Lung microvascular endothelial cell (primary cell): ENCODE measurements around the gene SPEF1. TPM values are rescaled to one million over a fixed set of nuclear protein-coding genes. Genes with fewer than 3 reads are reported as not detected.
"Not testable (repeated sequence)": the region's sequence is repeated elsewhere in the genome, so short reads cannot be mapped to it uniquely, and the experiment has no call there.

Experiments
- DNase-seq, 2 donors: peaks; one replicate each; pipeline versions ENCODE4 v3.0.0 to v3.0.0-alpha.2; 2010; ENCODE audit warnings: low read depth in 2 of 2
- total RNA-seq: library from RNA; depleted of rRNA; stranded (reverse); fragments of >200 nt; gene quantifications from 2 replicates; pipeline ENCODE4 v1.2.1, GENCODE V29; 2014

SPEF1 gene
- total RNA-seq, 1 donor from 2014 or later, result under 0.01 TPM

GRCh38 chr20:3811467-3812258, 30.4 kb upstream of the SPEF1 start:
- DNase-seq, result peak; percentile 99

GRCh38 chr20:3808544-3808943, 27.3 kb upstream of the SPEF1 start:
- no peak for DNase-seq

- no peak for DNase-seq
Observed at GRCh38 chr20:3804781-3805180, 23.5 kb upstream of the SPEF1 start.

- DNase-seq, result no peak
Observed at GRCh38 chr20:3804254-3804751, 23.1 kb upstream of the SPEF1 start.

GRCh38 chr20:3803854-3804253, 22.6 kb upstream of the SPEF1 start:
- no peak for DNase-seq

GRCh38 chr20:3803289-3803688, 22.0 kb upstream of the SPEF1 start:
- no peak for DNase-seq

GRCh38 chr20:3802524-3803239, 21.4 kb upstream of the SPEF1 start:
- no peak for DNase-seq

- DNase-seq, result no peak
Observed at GRCh38 chr20:3801846-3802245, 20.6 kb upstream of the SPEF1 start.

- no peak for DNase-seq
Observed at GRCh38 chr20:3801299-3801698, 20.1 kb upstream of the SPEF1 start.

GRCh38 chr20:3800878-3801260, 19.6 kb upstream of the SPEF1 start:
- no peak for DNase-seq

- no peak for DNase-seq
Observed at GRCh38 chr20:3800256-3800877, 19.1 kb upstream of the SPEF1 start.

- no peak for DNase-seq
Observed at GRCh38 chr20:3798908-3799248, 17.6 kb upstream of the SPEF1 start.

- DNase-seq, result no peak
Observed at GRCh38 chr20:3798373-3798768, 17.1 kb upstream of the SPEF1 start.

GRCh38 chr20:3797592-3798372, 16.5 kb upstream of the SPEF1 start:
- DNase-seq, result peak in 1 of 2 donors; percentile 51

GRCh38 chr20:3797226-3797545, 15.9 kb upstream of the SPEF1 start:
- DNase-seq, result no peak

- no peak for DNase-seq
Observed at GRCh38 chr20:3796477-3797225, 15.4 kb upstream of the SPEF1 start.

- peak; percentile 90 to 91 for DNase-seq
Observed at GRCh38 chr20:3795511-3796468, 14.5 kb upstream of the SPEF1 start, which contains the start of gene CDC25B. CDC25B (plus strand) TSS chr20:3796310; CDS start chr20:3796532, 222 bp downstream.

GRCh38 chr20:3794701-3795420, 13.6 kb upstream of the SPEF1 start:
- DNase-seq, result no peak

- DNase-seq, result not testable (repeated sequence)
Observed at GRCh38 chr20:3794168-3794567, 12.9 kb upstream of the SPEF1 start.
